HCEC 1CT (cell line): ENCODE data around the gene DAO.
A peak's percentile ranks its signal among the peaks of the same experiment; 100 is the strongest.

Experiments
- DNase-seq: peaks from one replicate; pipeline ENCODE4 v3.0.0-alpha.2; 2017

DAO gene

DNA sequence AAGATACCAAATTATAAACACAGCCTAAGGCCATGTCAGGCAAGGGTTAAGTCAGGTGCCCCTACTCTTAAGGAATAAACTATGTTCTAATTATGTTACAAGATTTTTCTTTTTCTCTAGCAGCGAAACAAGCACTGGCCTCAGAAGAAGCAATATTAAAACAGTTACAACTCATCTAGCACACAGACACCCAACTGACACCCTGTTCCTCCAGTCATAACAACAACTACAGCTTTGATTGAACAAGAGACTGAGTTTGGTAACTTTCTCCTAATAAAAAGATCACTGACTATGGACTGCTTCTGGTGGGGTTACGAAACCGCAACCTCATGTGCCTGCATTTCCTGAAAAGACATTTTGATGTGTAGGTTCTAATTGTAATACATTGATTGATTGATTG is 3.3 kb upstream of the DAO start:
- no peak for DNase-seq

DNA sequence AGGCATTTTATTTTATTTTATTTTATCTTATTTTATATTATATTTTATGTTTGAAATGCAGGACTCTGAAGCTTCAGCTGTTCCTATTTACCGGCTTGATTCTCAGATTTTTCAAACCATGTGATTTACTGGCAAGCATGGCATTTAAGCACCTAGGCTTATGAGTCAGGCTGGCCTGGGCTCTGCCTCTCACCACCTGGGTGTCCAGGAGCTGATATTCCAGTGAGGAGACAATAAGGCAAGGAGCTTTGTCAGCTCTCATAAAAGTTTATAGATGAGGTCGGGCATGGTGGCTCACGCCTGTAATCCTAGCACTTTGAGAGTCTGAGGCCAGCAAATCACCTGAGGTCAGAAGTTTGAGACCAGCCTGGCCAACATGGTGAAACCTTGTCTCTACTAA is 2.1 kb downstream of the DAO start:
- no peak for DNase-seq

DNA sequence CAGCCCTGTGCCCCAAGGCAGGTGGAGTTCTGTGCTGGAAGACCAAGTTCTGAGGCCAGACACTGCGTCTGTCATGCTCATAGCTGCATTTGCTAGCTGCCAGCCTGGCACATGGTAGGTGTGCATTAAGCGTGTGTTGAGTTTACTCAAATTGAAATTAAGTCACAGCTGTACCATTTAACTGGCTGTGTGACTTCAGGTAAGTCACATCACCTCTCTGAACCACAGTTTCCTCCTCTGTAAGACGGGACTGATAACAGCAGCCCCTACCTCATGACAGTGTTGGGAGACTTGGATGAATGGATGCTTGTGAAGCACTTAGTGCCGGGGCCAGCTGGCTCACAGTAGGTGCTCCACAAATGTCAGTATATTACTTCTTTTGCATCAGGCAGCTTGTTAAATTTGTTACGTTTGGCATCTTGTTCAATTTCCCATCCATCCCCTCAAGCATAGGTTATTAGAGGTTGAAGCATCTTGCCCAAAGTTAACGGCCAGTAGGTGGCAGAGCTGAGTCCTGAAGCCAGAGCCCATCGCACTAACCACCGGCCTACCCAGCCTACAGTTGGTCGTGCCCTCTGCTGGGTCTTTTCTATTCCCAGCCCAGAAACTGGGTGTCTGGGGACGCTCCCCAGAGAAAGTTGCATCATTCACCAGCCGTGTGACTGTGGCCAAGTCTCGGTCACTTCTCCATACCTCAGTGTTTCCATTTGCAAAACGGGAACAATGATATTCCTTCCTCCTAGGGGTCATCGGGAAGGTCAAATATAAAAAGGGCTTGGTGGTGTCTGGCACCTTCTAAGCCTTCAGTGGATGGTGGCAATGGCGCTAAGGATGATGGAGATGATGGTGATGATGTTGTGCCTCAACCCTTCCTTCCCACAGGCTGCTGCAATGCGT is 4.5 kb downstream of the DAO start:
- DNase-seq: peak; percentile 23

DNA sequence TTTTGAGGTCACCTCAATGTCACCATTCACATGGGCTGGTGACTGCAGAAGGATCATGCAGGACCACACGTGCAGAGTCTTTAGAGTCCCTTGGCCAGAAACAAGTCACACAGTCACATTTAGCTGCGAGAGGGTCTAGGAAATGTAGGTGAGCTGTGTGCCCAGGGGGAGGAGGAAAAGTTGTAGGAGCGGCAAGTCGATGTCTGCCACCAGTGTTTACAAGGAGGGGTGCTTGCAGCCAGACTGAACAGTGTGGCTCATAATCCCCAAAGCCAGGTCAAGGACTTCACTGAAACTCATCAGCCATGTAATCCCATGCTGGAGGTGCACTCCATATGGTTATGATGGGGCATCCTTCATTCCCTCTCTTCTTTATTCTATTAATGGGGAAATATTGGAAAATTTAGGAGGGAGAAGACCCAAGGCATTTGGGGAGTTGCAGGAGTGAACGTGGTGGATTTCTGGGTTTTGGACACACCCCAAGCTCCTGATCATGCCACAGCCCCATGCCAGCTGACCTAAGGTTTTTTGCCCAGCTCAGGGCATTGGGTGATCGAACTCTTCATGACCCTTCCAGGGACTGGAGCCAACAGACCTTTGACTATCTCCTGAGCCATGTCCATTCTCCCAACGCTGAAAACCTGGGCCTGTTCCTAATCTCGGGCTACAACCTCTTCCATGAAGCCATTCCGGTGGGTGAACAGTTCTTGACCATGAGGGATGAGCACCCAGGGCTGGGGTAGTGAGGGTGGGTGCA is 7.2 kb downstream of the DAO start:
- no peak for DNase-seq

DNA sequence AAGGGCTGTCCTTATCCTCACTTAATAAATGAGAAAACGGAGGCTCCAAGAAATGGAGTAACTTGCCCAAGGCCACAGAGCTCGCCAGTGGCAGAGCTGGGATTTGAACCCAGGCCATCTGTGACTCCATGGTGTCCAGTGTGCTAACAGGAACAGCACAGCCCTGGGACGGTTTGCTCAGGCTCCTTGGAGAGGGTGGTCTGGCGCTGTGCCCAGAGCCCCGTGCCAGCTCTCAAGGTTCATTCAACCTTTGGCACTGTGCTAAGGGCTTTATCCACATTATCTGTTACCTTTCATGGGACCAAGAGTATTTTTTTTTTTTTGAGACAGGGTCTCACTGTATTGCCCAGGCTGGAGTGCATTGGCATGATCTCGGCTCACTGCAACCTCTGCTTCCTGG is 8.1 kb downstream of the DAO start:
- DNase-seq: no peak

DNA sequence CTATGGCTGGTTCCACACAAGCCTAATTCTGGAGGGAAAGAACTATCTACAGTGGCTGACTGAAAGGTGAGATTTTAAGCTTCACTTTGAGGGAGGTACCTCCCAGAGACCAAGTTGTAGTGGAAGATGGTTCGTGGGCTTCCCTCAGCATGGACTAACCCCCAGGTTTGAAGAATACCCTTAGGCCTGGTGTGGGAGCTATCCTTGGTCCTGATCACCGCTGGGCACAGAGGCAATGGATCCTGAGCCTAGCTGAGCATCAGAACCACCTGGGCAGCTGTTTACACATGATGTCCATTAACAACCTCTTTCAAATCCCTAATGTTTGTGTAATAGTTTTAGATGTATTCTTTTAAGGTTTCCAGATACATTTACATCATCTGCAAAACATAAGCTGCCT is 10.3 kb downstream of the DAO start:
- no peak for DNase-seq

DNA sequence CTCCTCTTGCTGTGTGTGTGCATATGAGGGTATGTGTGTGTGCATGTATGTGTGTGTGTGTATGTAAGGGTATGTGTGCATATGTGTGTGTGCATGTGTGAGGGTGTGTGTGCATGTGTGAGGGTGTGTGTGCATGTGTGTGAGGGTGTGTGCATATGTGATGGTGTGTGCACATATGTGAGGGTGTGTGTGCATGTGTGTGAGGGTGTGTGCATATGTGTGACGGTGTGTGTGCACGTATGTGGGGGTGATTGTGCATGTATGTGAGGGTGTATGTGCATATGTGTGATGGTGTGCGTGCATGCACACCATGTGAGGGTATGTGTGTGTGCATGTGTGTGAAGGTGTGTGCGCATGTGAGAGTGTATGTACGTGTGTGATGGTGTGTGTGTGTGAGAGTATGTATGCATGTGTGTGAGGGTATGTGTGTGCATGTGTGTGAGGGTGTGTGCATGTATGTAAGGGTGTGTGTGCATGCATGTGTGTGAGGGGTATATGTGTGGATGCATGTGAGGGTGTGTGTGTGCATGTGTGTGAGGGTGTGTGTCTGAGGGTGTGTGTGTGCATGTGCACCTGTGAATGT is 15.4 kb downstream of the DAO start:
- no peak for DNase-seq

DNA sequence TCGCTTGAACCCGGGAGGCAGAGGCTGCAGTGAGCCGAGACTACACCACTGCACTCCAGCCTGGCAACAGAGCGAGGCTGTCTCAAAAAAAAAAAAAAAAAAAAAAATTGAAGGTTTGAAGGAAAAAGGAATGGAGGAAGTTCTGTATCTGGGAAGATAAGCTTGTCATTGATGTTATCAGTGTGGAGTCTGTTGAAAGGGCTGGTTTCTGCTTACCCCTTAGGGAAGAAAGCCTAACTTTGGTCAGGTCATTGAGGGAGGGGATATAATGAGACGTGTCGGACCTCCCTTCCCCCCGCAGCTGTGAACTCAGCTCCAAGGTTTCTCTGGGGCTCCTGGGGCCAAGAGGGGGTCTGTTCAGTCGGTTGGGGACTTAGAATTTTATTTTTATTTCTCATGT is 16.4 kb downstream of the DAO start:
- DNase-seq: no peak

DNA sequence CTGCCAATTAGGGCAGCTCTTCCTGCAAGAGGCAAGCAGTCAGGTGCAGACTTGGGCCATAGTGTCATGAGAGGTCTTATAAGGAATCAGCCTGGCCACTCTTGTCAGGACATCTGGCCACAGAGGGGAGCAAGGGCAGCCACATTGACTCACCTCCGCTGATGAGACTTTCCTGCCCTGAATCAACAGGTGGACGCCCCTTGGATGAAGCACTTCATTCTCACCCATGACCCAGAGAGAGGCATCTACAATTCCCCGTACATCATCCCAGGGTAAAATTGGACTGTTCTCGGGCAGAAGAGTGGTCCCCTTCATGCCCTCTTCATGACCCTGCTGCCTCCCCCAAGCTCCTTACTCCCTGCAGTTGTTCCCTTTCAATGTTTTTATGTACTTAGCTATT is 16.9 kb downstream of the DAO start:
- no peak for DNase-seq

DNA sequence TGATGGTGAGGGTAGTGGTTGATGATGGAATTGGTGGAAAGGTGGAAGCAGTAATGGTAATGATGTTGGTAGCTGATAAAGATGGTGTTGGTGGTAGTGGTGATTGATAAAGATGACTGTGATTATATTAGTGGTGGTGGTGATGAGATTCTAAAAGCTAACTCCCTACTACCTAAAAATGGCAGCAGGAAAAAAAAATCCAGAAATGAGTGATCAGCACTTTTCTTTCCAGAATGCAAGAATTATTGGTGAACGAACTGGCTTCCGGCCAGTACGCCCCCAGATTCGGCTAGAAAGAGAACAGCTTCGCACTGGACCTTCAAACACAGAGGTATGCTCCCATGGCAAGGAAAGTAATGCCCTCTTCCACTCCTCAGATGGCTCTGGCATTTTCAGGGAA is 19.3 kb downstream of the DAO start:
- no peak for DNase-seq

DNA sequence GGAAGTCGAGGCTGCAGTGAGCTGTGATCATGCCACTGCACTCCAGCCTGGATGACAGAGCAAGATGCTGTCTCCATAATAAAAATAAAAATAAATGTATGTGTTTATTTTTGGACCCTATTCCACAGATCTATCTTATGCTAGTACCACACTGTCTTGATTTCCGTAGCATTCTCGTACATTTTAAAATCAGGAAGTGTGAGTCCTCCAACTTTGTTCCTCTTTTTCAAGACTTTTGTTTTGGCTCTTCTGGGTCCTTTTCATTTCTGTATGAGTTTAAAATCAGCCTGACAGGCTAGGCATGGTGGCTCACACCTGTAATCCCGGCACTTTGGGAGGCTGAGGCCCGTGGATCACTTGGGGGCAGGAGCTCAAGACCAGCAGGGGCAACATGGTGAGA is 25.8 kb downstream of the DAO start:
- DNase-seq: no peak

DNA sequence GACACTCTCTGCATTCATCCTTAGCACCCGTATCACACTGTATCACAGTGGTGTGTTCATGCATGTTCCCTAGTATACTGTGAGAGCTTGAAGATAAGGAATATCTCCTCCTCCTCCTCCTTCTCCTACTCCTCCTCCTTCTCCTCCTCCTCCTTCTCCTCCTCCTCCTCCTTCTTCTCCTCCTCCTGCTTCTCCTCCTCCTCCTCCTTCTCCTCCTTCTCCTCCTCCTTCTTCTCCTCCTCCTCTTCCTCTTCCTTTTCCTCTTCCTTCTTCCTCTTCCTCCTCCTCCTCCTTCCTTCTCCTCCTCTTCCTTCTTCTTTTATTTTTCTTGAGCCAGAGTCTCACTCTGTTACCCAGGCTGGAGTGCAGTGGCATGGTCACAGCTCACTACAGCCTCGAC is 27.1 kb downstream of the DAO start:
- no peak for DNase-seq

DNA sequence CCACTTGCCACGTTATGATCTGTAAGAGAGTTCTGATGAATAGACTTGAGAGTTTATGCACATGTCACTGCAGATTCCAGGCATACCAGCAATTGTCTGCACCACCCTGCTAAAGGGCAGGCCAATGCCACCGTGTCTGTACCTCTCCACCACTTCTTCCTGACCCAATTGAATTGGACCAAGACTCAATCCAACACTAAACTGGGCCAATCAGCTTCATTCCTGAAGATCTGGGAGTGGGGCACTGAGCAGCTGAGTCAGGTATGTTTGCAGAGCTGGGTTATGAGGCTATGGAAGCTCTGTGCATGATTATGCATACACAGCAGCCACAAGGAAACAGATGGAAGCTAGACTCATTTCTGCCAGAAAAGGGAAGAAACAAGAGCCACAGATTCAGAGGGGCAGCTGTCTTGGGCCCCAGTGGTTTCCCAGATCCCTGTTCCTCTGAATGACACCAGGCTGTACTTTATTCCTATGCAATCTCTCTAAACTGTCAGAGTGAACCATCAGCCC is 28.0 kb downstream of the DAO start:
- no peak for DNase-seq

DNA sequence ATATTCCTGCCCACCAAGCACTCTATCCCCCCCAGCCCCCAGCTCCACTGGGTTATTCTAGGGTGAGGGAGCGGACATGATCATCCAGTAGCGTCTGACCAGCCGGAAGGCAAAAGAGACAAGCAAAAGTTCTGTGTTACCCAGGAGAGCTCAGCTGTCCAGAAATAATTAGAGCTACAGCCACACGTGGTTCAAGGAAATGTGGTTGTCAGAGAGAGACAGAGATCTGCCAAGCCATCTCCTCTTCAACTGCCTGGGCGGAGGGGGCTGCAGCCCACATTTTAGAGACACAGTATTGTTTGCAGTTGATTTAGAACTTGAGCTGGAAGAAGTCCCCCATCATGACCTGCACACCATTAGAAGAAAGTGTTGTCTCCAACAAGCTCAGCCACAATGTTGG is 30.4 kb downstream of the DAO start:
- no peak for DNase-seq

DNA sequence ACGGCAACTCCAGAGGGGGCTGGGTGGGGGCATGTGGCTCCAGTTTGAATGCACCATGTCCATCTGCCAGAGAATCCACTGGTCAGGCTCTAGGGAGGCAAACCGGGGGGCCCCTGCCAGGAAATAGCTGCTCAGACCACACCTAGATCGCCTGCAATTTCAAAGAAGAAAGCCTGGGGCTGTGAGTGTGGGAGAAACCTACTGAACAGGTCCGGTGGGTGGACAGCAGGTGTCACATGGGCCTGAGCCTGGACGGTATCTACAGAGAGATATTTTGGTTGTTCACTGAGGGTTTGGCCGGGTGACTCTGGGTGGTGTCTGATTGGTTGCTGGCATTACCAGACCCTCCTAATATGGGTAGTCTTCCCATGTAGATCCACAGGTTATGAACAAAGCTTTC is 32.0 kb downstream of the DAO start:
- no peak for DNase-seq

DNA sequence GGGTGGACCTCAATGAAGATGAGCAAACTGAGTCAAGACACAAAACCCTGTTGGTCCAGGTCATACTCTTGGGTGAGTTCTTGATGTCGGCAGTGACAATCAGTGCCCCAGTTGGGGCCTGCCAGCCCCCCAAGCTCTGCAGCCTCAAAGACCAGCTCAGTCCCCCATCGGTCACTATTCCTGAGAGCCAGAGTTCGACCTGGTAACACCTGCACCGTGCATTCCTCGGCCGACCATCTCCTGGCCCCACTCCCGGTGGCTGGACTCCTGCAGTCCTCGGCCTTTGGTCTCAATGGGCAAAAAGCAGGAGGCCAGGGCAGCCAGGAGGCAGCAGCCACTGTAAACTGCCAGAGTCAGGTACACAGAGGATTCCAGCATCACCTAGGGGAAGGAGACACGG is 32.5 kb downstream of the DAO start:
- no peak for DNase-seq

DNA sequence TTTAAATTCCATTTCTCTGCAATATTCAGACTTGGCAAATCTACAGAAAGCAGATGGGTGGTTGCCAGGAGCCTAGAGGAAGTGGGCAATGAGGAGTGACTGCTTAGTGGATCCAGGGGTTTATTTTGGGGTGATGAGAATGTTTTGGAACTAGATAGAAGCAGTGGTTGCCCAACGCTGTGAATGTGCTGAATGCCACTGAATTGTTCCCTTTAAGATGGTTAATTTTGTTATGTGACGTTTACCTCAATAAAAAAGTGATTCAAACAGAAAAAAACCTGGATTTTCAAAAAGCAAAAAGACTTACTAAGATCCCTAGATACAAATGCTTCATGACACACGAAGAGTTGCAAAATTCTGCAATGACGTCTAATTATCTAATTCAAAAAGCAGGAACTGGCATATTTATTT is 34.2 kb downstream of the DAO start:
- DNase-seq: no peak

DNA sequence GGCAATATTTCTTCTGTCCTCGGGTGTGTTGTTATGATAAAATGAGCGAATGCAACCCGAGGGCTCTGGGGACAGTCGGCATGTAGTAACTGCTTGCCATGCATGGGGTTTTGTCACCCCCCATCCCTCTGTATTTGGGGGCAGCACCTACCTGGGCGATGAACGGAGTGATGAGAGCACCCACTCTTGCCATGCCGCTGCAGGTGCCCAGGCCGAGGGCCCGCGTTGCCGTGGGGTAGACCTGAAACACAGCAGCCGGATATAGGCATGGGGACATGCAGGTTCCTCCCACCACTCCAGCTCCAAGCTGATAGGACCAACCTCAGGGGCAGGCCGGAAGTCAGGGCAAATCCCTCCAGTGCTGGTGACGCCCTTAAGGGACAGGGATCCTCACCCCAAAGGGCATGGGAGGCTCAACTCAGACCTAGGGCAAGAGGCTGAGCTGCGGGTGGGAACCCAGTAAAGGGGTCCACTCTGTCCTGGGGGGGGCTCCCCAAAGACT is 35.8 kb downstream of the DAO start:
- DNase-seq: no peak

DNA sequence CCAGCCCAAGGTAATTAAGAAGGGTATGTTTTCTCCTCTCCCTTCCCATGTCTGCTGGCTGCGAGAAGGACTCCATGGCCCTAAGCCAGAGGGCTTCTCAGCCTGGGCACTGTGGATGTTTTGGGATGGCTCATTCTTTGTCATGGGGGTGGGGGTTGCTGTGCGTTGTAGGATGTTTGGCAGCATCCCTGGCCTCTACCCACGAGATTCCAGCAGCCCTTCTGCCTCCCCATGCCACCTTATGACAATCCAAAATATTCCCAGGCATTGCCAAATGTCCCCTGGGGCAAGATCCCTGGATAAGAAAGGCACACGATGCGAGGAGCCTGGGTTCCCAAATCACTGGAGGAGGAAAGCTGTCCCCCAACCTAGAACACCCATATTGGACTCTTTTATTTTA is 36.4 kb downstream of the DAO start:
- no peak for DNase-seq

DNA sequence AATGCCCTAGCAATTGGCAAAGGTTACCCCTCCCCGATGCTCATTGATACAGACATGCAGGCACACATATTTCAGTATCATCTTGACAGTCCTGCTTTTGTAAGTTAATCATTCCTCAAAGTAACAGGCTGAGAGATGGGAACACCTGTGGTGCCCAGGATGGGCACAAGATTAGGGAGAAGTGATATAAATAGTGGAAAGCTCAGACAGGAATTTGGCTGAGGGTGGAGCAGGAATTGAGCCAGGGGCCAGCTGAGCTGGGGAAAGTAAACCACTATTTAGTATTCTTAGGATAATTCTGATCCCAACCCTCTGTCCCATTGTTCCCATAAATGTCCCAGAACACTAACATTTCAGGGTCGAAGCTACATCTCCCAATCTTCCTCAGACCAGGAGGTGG is 38.3 kb downstream of the DAO start:
- no peak for DNase-seq

DNA sequence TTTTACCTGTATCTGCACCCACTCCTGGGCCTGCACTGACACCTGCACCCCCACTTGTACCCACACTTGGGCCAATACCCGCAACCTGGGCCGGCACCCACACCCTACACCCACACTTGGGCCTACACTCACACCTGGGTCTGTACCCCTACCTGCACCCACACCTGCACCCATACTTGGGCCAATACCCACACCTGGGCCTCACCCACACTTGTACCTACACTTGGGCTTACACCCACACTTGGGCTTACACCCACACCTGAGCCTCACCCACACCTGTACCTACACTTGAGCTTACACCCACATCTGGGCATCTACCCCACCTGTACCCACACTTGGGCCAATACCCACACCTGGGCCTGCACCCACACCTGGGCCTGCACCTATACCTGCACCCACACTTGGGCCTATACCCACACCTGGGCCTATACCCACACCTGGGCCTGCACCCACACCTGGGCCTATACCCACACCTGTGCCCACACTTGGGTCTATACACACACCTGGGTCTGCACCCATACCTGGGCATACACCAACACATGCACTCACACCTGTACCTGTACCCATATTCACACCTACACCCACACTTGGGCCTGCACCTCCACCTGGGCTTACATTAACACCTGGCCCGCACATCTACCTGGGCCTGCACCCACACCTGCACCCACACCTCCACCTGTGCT is 39.2 kb downstream of the DAO start:
- no peak for DNase-seq

DNA sequence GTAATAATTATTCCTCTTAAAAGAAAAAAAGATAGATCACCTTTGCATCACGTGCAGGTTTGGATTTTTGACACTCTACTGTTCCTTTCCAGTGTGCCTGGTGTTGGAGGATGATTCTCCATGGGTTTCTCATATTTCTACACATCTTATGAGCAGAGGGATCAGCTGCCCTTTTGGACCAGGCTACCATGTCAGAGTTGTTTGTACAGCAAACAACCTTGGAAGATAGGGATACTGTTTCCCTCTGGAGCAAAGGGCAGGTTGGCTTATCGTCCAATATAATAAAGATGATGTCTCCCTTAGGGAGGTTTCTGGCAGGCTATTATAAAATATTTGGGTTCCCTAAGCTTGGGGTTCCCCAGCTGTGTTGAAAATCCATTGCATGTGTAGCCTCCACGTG is 42.1 kb downstream of the DAO start:
- no peak for DNase-seq

DNA sequence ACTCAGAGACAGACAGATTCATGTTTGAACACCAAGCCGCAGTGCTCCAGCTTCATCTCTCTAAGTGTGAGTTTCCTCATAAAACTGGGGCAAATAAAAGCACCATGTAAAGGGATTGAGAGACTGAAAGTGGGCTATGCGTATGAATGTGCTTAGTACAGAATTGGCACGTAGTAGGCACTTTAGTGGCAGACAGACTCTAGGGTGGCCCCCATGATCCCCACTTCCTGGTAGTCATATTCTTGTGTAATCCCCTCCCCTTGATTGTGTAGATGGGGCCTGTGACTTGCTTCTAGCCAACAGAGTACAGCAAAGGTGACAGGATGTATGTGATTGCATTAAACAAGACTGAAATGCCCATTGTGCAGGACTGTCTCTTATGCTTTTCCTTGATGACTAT is 43.0 kb downstream of the DAO start:
- no peak for DNase-seq
